Dedifferentiated amniotic fluid mesenchymal stem cell (primary cell): ENCODE results near the gene CBARP.

Source experiments
- DNase-seq: peaks from one replicate; pipeline ENCODE4 v3.0.0-alpha.2; 2016; ENCODE audit errors: extremely low spot score

CBARP gene

DNA sequence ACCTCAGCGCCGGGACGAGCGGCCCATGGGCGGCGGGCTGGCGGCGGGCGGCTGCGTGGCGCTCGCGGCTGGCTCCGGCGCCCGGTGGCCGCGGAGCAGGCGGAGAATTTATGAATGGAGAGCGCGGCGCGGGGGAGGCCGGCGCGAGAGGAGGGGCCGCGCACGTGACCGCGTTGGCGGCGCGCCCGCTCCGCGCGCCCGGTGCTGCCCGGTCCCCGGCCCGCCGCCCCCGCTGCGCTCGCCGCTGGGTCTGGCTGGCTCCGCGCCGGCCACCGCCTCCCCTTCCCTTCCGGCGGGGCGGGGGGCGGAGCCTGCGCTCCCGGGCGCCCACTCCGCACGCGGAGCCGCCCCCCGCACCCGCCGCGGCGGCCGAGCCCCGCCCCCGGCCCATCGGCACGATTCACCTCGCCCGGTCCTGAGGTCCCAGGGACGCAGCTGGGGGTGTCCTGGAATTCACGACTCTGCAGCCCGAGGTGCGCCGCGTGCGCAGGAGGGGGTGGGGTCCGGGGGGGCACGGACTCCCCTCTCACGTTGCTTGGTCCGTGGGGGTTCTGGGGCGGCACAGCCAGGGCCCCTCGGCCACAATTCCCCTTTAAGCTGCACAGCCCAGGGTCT lies at the start of gene CBARP:
CBARP (minus strand) TSS at position 252 of the 615 bp plus-strand sequence. CDS start 1,905 bp downstream, outside the sequence.
- no peak for DNase-seq

DNA sequence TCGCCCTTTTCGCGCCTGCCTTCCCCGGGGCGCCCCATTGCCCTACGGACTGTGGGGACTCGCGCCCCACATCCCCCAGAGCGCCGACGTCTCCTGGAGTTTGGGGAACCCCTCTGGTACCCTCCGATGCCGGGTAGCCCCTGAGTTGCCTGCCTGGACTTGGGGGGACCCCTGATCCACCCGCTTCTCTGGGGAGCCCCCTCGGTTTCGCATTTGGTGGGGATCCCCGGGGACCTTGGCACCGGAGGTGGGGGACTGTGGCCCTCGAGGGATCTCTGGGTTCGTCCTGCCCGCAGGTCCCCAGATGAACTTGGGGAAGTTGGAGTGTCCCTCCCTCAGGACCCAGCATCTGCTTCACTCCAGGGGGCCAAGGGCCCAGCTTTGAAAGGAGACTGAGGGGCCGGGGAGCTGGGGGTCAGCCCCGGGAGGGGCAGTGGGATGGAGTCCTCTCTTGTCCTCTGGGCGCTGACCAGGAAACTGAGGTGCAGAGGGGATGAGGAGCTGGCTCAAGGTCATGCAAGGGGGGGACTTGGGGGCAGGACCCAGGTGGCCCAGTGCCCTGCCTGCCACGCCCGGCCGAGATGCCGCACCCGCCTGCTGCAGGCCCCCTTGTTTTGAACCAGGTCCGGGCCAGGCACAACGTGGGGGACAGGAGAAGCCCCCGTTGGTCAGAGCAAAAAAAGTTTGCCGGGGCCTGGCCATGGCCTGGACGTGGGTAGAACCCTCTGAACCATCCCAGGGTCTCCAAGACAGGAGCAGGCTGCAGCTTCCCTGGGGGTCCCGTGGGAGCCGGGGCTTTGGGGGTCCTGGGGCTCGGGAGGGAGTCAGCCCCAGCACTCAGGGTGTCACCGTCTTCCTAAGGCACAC lies 48.9 kb upstream of the CBARP start:
- DNase-seq, result no peak

DNA sequence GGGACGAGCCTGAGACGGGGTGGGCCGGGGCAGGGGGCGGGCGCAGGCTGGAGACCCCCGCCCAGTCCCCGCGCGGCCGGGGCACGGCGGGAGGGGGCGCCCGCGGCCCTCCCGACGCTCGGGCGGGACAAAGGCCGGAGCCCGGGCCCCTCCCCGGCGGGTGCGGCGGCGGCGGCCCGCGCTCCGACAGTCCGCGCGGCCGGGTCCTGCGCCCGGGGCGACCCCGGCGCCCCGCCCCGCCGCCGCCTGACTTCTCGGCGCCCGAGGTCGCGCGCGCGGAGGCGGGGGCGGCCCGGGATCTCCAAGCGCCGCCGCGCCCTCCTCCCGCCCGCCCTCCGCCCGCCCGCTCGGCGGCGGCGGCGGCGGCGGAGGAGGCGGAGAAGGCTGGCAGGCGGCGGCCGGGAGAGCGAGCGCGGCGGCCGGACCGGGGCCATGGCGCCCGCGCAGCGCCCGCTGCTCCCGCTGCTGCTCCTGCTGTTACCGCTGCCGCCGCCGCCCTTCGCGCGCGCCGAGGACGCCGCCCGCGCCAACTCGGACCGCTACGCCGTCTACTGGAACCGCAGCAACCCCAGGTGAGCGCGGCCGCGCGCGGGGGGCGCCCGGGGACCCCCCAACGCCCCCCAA lies 48.0 kb upstream of the CBARP start, which contains the start of gene EFNA2:
EFNA2 (plus strand) TSS at position 137 of the 624 bp plus-strand sequence; CDS start at position 433, 296 bp downstream.
- no peak for DNase-seq

- no peak for DNase-seq
Observed at GRCh38 chr19:1284979-1285736, 47.4 kb upstream of the CBARP start.

GRCh38 chr19:1284293-1284978 lies 46.6 kb upstream of the CBARP start:
- DNase-seq, result no peak

DNA sequence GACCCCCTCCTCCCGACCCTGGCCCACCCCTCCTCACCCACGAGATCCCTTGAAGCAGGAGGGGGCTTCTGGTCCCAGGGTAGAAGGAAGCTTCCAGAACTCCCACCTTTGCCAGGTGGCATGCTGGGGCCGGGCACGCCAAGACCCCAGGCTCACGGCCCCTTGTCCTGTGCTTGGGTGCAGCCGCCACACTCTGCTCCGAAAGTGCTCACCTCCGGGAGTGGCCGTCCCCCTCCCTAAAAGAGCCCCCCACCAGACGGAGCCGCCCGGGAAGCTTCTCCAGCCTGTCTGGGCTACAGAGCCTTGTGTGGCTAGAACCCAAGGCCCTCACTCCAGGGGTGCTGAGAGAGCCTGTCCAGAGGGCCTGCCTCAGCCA lies 46.1 kb upstream of the CBARP start:
- no peak for DNase-seq

DNA sequence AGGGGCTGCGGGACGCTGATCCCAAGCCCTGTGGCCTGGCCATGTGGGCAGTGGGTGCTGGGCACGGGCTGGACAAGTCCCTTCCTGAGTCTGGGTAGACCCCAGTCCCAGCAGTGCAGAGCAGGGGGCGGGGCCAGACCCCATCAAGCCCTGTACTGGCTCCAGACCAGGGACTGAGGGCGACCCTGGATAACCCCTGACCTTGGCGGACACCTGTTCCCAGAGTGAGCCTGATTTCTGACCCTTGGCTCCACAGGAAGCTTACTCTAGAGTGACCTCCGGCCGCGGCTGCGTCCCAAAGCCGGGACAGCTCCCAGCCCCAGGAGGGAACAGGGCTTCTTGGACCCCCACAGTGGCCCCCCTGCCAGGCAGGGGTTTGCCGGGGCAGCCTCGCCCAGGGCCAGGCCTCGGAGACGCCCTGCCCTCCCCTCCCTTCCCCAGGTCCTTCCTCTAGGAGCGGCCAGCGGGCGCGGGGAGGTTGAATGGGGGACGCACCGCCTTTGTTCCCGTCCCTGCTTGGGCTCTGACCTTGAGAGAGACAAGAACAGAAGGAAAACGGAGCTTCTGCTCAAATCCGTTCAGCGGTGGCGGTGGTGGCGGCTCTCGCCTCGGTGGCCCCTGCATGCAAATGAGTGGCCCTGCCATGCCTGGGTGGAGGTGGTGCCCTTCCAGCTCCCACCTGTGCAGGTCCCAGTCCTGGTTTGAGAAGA lies 45.6 kb upstream of the CBARP start:
- no peak for DNase-seq

- DNase-seq, result no peak
Observed at GRCh38 chr19:1282588-1283206, 44.9 kb upstream of the CBARP start.

GRCh38 chr19:1281569-1282287 lies 43.9 kb upstream of the CBARP start:
- DNase-seq, result no peak

DNA sequence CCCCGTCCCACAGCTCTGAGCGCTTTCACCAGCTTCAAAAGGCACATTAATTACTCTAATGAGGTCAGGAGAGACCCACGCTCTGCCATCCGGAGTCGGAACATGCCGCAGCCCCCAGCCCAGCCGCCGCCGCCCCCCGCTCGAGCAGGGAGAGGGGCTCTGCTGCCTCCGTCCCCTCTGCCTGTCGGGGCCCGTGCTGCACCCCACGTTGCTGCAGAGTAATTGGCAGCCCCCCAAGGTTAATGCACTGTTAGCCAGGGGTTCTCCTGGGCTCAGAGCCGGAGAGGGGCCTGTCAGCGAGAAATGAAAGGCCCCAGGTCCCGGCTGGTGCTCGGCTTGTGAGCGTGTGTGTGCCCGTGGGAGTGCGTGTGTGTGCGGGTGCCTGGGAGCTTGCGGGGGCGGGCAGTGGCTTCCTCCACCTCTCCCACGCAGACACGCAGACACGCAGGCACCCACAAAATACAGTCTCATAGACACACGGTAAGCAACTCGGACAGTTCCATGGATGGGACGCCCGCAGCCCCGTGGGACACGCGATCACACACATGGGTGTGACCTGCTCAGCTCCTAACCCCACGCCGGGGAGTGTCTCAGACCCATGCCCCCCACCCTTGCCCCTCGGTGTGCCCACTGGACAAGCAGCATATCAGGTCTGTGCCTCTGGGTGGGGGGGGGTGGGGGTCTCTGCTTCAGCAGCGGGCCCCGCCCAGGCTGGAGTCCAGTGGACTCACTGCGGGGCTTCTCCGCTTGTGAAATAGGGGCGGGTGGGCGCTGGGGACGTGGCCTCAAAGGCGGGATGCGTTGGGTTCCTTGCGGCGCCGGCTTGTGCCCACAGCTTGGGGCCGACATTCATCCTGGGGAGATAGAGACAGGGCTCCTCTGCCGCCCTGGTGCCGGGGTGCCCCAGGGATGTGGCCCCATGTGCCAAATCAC lies 43.1 kb upstream of the CBARP start:
- no peak for DNase-seq

DNA sequence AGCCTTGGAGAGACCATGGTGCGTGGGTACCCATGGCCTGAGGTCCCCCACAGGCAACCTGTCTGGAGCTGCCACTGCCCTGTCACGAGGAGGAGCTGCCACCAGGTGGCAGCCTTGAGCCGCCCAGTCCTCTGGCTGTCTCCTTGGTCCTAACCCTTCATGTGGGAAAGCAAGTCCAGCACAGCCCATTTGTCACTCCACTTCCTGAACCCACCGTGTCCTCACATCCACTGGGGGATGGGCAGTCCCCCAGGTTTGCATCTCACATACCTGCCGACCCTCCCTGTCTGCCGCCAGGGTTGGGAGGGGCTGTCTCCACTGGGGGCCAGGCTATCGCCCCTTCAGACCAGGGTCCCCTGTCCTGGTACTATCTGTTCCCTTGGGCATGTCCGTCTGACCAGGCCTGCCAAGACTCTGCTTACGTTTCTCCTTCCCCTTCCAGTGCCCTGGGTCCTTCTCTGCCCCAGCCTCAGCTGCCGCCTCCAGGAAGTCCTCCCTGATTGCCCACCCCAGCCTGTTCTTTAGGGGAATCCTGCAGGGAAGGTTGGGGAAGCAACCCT lies 42.1 kb upstream of the CBARP start:
- DNase-seq, result peak; percentile 71

DNA sequence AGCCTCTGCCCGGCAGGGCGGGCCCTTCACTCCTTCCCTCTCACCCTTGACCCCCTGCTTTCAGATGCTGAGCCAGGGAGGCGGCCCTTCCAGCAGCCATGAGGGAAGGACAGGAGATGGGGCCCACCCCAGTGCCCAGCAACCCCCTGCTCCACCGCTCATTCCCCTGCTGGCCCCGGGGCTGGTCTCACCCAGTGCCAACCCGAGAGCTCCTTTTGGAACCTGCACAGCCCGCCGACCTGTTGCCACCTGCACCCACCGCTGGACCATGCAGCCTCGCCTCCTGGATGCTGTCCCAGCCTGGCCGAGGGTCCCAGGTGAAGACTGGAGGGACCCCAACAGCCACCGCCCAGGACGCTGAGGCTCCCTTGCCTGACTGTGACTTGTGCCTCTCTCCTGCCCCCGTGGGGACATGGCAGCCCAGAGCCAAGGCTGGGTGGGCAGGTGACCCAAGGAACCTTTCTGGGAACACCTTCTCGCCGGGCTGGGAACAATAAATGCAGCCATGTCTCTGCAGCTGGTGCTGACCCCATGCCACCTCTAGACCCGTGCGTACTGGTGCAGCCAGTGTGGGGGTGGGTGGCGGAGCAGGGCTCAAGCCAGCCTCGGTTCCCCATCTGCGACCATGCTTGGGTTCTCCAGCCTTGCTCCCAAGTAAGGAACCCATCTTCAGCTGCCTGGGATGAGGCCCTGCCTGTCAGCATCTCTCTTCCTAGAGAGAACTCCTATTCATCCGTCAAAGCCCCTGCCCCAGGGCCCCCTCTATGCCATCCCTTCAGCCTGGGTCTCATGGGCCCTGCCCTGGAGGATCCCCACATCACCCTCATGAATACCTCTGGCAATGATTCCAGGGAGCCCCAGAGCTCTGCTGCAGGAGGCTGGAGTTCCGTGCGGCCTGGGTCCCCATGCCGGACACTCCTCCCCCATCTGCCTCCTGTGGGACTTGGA lies 41.2 kb upstream of the CBARP start:
- no peak for DNase-seq

GRCh38 chr19:1278074-1278473 lies 40.3 kb upstream of the CBARP start:
- DNase-seq, result no peak

GRCh38 chr19:1277061-1277460 lies 39.3 kb upstream of the CBARP start:
- DNase-seq, result no peak

DNA sequence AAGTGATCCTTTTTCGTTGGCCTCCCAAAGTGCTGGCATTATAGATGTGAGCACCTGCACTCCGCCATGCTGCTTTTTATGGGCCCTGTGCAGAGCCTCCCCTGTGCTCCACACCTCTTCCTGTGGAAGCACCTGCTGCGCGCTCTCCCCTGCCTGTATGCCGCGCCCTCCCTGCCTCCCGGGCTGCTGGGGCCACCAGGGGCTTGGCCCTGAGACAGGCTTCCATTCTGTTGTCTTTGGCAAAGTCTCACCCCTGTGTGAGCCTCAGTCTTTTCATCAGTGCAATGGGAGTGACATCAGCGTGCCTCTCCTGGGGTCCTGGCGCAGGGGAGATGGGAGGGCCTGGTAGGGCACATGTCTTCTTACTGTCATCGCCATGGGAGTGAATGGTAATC lies 38.8 kb upstream of the CBARP start:
- no peak for DNase-seq

- no peak for DNase-seq
Observed at GRCh38 chr19:1275976-1276627, 38.3 kb upstream of the CBARP start.
